Prostate gland (tissue), 2 donors: ENCODE measurements around the gene DACT3.

Experiments used
- CTCF ChIP-seq, 4 experiments: fragments of 200-600 bp in 2 of 4; fragments of 450-650 bp in 2 of 4; sonication (generic) in 2 of 4; IDR thresholded peaks; 1 replicate in 3 of 4; 2 replicates in 1 of 4; pipeline ENCODE4 v1.5.1; 2016 to 2019; ENCODE audit warnings: antibody characterized with exemption in 4 of 4, mild to moderate bottlenecking in 2 of 4, moderate library complexity in 2 of 4
- POLR2A ChIP-seq: fragments of 450-650 bp; IDR thresholded peaks from one replicate; pipeline ENCODE4 v1.6.1; 2016; ENCODE audit warnings: antibody characterized with exemption, mild to moderate bottlenecking
- POLR2AphosphoS5 ChIP-seq: sonication (generic); formaldehyde crosslinking; IDR thresholded peaks from one replicate; pipeline ENCODE4 v1.6.1; 2017; ENCODE audit warnings: antibody characterized with exemption

GRCh38 chr19:46654621-46655152 is 6.3 kb downstream of the DACT3 start:
- TF ChIP-seq CTCF (IDR thresholded peaks at IDR 0.05), result no peak
- TF ChIP-seq POLR2AphosphoS5, result no peak
- no peak for TF ChIP-seq POLR2A
